ENCODE measurements around the gene ARVCF. TPM values are rescaled to one million over a fixed set of nuclear protein-coding genes. Genes with fewer than 3 reads are reported as not detected.

The ARVCF gene
- total RNA-seq, 1 donor from 2014 or later: 25.4 TPM

DNA sequence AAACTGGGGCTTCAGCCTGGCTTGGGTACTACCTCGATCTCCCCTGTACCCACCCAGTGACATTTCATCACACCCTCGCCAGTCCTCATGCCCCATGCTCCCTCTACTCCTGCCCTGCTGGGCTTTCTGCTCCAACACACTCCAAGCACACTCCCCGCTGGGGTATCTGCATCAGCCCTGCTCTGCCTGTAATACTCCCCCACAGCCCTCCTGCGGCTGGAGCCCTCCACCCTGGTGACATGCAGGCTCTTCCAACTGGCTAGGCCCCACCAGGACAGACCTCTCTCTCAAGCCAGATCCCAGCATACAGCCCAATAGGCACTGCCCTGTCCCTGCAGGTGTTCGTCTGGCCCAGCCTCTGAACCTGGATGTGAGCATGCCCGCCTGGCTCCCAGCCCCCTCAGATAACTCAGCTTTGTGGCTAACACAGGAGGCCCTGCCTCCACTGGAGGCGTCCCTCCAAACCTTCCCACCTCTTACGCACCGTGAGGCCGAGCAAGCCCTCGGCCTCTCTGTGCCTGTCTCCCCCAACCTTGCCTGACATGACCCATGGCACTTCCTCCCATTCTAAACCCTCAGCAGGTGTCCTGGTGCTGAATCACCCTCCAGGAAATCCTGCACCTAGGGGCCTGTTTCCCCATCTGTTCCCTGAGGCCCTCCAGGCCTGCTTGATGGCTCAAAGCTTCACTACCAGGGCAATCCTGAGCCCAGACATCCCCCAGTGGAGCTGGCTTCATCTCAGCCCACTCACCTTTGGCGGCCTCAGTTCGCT, 41.5 kb downstream of the ARVCF start:
- intact Hi-C loops (cut with micrococcal nuclease): loop anchor here (5.0 kb wide), 1 partner anchor 37 kb away; no protein-coding TSS in a partner anchor
- no peak overlapping the region for H3K27ac ChIP-seq (replicated peaks)
- H3K4me3 ChIP-seq: no peak overlapping the region
- no peaks in the 10 kb centered on the region for H3K27me3 ChIP-seq (ENCODE audit: low read depth)
- peaks cover 36% of the 10 kb centered on the region for H3K4me1 ChIP-seq
- TF ChIP-seq, protein P1, sequence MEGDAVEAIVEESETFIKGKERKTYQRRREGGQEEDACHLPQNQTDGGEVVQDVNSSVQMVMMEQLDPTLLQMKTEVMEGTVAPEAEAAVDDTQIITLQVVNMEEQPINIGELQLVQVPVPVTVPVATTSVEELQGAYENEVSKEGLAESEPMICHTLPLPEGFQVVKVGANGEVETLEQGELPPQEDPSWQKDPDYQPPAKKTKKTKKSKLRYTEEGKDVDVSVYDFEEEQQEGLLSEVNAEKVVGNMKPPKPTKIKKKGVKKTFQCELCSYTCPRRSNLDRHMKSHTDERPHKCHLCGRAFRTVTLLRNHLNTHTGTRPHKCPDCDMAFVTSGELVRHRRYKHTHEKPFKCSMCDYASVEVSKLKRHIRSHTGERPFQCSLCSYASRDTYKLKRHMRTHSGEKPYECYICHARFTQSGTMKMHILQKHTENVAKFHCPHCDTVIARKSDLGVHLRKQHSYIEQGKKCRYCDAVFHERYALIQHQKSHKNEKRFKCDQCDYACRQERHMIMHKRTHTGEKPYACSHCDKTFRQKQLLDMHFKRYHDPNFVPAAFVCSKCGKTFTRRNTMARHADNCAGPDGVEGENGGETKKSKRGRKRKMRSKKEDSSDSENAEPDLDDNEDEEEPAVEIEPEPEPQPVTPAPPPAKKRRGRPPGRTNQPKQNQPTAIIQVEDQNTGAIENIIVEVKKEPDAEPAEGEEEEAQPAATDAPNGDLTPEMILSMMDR (IDR thresholded peaks at IDR 0.05; ENCODE audit: borderline replicate concordance): no peak
- no peaks in the 10 kb centered on the region for H3K9me3 ChIP-seq (replicated peaks)
- no peak for DNase-seq
- H3K36me3 ChIP-seq: peaks cover 69% of the 10 kb centered on the region

DNA sequence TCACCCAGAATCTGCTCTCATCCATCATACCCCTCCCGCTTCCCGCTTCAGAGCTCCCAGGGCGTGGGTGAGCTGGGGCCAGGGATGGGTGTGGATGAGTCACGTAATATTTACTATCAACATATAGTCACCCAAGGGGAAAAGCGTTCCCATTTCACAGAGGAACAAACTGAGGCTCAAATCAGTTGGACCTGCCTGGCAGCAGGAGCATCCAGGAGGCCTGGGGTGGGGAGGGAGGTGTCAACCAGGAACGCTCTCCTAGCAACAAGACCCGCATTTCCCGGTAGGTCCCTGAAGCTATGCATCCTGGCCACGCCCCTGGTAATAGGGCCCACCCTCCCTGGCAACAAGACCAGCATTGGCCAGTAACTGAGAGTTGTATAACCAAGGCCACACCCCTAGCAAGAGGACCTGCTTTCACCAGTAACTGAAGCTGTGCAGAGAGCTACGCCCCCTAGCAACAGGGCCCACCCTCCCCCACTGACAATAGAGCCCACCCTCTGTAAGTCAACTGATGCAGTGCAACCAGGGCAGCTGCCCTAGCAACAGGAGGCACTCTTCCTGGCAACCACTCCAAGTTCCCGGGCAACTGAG, 42.3 kb downstream of the ARVCF start:
- H3K27ac ChIP-seq (replicated peaks): no peak overlapping the region
- H3K36me3 ChIP-seq: peaks cover 69% of the 10 kb centered on the region
- DNase-seq: no peak
- TF ChIP-seq, protein P1 (IDR thresholded peaks at IDR 0.05; ENCODE audit: borderline replicate concordance): no peak
- no peaks in the 10 kb centered on the region for H3K9me3 ChIP-seq (replicated peaks)
- H3K4me3 ChIP-seq: no peak overlapping the region
- intact Hi-C loops (cut with micrococcal nuclease): loop anchor here (5.0 kb wide), 1 partner anchor 38 kb away; no protein-coding TSS in a partner anchor
- H3K4me1 ChIP-seq: peaks cover 36% of the 10 kb centered on the region
- H3K27me3 ChIP-seq (ENCODE audit: low read depth): no peaks in the 10 kb centered on the region

DNA sequence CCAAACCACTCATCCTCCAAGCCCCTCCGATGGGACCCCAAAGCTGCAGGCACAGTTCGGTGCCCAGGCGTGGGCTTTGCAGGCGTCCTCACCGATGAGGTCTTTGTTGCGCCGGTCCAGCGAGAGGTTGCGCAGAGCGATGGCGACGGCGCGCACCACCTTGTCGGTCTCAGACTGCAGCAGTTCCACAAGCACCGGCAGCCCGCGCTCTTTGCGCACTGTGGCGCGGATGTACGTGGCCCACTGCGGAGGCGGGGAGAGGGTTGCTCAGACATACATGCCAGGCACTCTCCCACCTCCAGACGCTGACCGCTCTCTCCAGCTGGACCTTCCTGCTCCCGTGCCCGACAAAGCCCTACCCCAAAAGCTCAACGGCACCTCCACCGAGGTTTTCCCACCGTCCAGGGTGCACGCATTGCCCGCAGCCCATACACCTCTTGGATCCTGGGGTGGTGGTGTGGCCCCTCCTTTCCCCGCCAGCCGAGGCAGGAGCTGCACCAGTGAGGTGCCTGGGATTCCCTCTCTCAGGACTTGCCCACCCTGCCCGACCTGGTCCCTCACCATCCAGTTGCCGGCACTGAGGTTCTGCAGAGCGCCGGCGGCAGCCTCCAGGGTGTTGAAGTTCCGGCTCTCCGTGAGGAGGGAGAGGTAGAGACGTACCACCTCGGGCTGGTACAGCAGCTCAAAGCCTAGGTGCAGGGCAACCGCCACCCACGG, 42.9 kb downstream of the ARVCF start:
- intact Hi-C loops (cut with micrococcal nuclease): loop anchor here (5.0 kb wide), 1 partner anchor 39 kb away; no protein-coding TSS in a partner anchor
- Histone ChIP-seq H3K4me1 (peaks cover 36% of the 10 kb centered on the region), H3K27ac (replicated peaks) (no peak overlapping the region), H3K4me3 (no peak overlapping the region), H3K36me3 (peaks cover 69% of the 10 kb centered on the region), H3K9me3 (replicated peaks) (no peaks in the 10 kb centered on the region), H3K27me3 (ENCODE audit: low read depth) (no peaks in the 10 kb centered on the region)
- no peak for DNase-seq
- TF ChIP-seq, protein P1 (IDR thresholded peaks at IDR 0.05; ENCODE audit: borderline replicate concordance): no peak

DNA sequence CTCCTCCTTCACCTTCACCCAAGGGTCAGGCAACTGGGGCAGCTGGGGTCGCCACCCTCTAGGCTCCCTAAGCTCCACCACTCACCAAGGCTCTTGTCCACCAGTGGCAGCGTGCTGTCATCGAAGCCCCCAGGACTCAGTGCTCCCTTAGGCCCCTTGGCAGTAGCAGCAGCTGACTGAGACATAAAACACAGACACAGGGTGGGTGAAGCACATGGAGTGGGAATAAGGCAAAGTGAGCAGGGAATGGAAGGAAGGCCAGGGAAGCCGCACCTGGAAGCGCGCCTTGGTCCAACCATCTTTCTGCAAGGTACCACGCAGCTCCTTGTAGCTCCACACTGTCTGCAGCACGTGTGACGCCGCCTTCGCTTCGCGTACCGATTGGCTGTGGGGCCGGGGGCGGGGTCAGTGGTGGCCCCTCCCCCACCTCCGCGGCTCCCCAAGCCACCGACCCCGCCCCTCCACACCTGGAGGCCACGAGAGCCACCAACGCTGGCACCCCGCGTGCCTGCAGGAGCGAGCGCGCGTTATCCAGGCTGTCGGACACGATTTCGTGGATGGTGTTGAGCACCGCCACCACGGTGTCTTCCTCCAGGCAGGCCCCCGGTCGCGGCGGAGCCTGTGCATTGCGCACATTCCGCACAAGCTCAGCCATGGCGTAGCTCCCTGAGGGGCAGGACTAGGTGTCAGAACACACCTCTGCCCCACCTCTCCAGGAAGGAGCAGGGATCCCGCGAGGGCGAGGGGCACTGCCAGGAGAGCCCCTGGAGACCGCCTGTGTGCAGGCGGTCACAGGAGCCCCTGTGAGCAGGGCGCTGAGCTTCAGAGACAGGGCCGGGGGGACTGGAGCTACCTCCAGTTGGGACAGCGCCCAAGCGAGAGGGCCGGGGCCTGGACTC, 43.7 kb downstream of the ARVCF start:
- TF ChIP-seq, protein P1 (IDR thresholded peaks at IDR 0.05; ENCODE audit: borderline replicate concordance): no peak
- no peak overlapping the region for H3K4me3 ChIP-seq
- no peak overlapping the region for H3K27ac ChIP-seq (replicated peaks)
- H3K27me3 ChIP-seq (ENCODE audit: low read depth): no peaks in the 10 kb centered on the region
- DNase-seq: no peak
- no peaks in the 10 kb centered on the region for H3K9me3 ChIP-seq (replicated peaks)
- intact Hi-C loops (cut with micrococcal nuclease): loop anchor here (5.0 kb wide), 1 partner anchor 39 kb away; no protein-coding TSS in a partner anchor
- H3K36me3 ChIP-seq: peaks cover 69% of the 10 kb centered on the region
- peaks cover 36% of the 10 kb centered on the region for H3K4me1 ChIP-seq
